SK-N-SH (cell line): Measurements from ENCODE around the gene GJB2. TPM values are rescaled to one million over a fixed set of nuclear protein-coding genes. Genes with fewer than 3 reads are reported as not detected.

Experiments used
- CTCF ChIA-PET: fragments of 300-600, 350-600 bp; formaldehyde crosslinking; extraction: SDS; loops from one replicate; lab custom pipeline; 2021; lab: Yijun Ruan, JAX
- POLR2A ChIA-PET: fragments of 350-600 bp; sonication (Branson Sonifier 250); formaldehyde crosslinking; extraction: SDS; loops from one replicate; lab custom pipeline; 2020; ENCODE audit warnings: antibody characterized with exemption, inconsistent platforms; lab: Yijun Ruan, JAX
- DNase-seq: peaks from one replicate; pipeline ENCODE4 v3.0.0; 2012
- H2AFZ ChIP-seq: fragments of 200-600 bp; sonication (generic); 2 replicates; pipeline ENCODE4 v1.8.1; 2016; ENCODE audit warnings: antibody characterized with exemption, mild to moderate bottlenecking, low read depth
- H3F3A ChIP-seq: fragments of 200-600 bp; sonication (generic); replicated peaks from 2 replicates; pipeline ENCODE3; 2016; ENCODE audit warnings: antibody characterized with exemption, mild to moderate bottlenecking; ENCODE audit not compliant: insufficient read depth
- H3K27ac ChIP-seq, 2 experiments: fragments of 200-500 bp in 1 of 2; fragments of 200-600 bp in 1 of 2; sonication (Bioruptor generic) in 1 of 2; sonication (generic), shearing (Covaris generic) in 1 of 2; 2 replicates each; pipeline versions ENCODE4 v1.5.1 to v1.6.1; 2014 to 2016; ENCODE audit warnings: low read depth in 2 of 2, inconsistent platforms in 1 of 2, low read length in 1 of 2, mild to moderate bottlenecking in 1 of 2, mixed read lengths in 1 of 2
- H3K27me3 ChIP-seq: fragments of 200-600 bp; sonication (generic), shearing (Covaris generic); 2 replicates; pipeline ENCODE4 v1.6.1; 2016; ENCODE audit warnings: mixed run types; ENCODE audit not compliant: insufficient read depth
- H3K36me3 ChIP-seq, 2 experiments: fragments of 200-500 bp in 1 of 2; fragments of 200-600 bp in 1 of 2; sonication (Bioruptor generic) in 1 of 2; sonication (generic) in 1 of 2; replicated peaks in 1 of 2; 2 replicates each; pipeline versions ENCODE3 to v1.5.1; 2014 to 2016; ENCODE audit warnings: low read length in 1 of 2, mild to moderate bottlenecking in 1 of 2; ENCODE audit not compliant: insufficient read depth in 2 of 2, control insufficient read depth in 1 of 2
- H3K4me1 ChIP-seq, 2 experiments: fragments of 200-500 bp in 1 of 2; fragments of 200-600 bp in 1 of 2; sonication (Bioruptor generic) in 1 of 2; sonication (generic), shearing (Covaris generic) in 1 of 2; 2 replicates each; pipeline versions ENCODE4 v1.5.1 to v1.6.1; 2014 to 2016; ENCODE audit warnings: low read depth in 1 of 2, low read length in 1 of 2, mixed run types in 1 of 2; ENCODE audit not compliant: insufficient read depth in 2 of 2, control insufficient read depth in 1 of 2
- H3K4me2 ChIP-seq: fragments of 200-600 bp; sonication (generic), shearing (Covaris generic); 2 replicates; pipeline ENCODE4 v1.6.1; 2017; ENCODE audit warnings: mixed run types
- H3K4me3 ChIP-seq, 2 experiments: fragments of 200-500 bp in 1 of 2; fragments of 200-600 bp in 1 of 2; sonication (Bioruptor generic) in 1 of 2; sonication (generic), shearing (Covaris generic) in 1 of 2; 2 replicates each; pipeline versions ENCODE4 v1.5.1 to v1.8.1; 2014 to 2016; ENCODE audit warnings: low read depth in 2 of 2, inconsistent platforms in 1 of 2, low read length in 1 of 2, mild to moderate bottlenecking in 1 of 2, mixed read lengths in 1 of 2, moderate library complexity in 1 of 2
- H3K79me2 ChIP-seq: fragments of 200-600 bp; sonication (generic); 2 replicates; pipeline ENCODE4 v1.8.1; 2017; ENCODE audit warnings: mild to moderate bottlenecking; ENCODE audit not compliant: insufficient read depth
- H3K9ac ChIP-seq: fragments of 200-600 bp; sonication (generic); 2 replicates; pipeline ENCODE4 v1.6.1; 2017; ENCODE audit warnings: mixed run types
- H3K9me2 ChIP-seq: fragments of 200-600 bp; sonication (generic); 2 replicates; pipeline ENCODE4 v1.6.1; 2017; ENCODE audit warnings: mixed run types
- H3K9me3 ChIP-seq: fragments of 200-600 bp; sonication (generic); 2 replicates; pipeline ENCODE4 v1.6.1; 2017; ENCODE audit warnings: mixed run types, mild to moderate bottlenecking, moderate library complexity
- H4K20me1 ChIP-seq: fragments of 200-600 bp; sonication (generic); 2 replicates; pipeline ENCODE4 v1.6.1; 2017; ENCODE audit warnings: mild to moderate bottlenecking, mixed run types; ENCODE audit not compliant: insufficient read depth
- EZH2phosphoT487 ChIP-seq: fragments of 200-600 bp; sonication (generic); IDR thresholded peaks from 2 replicates; pipeline ENCODE4 v1.6.1; 2017; ENCODE audit warnings: low read depth, mixed run types, mild to moderate bottlenecking, antibody characterized with exemption, moderate library complexity, borderline replicate concordance
- FOXM1 ChIP-seq: IDR thresholded peaks from 2 replicates; pipeline ENCODE4 v1.4.0; 2012; ENCODE audit warnings: low read depth, mild to moderate bottlenecking
- MEF2A ChIP-seq: IDR thresholded peaks from 2 replicates; pipeline ENCODE4 v1.4.0; 2012; ENCODE audit warnings: low read depth, borderline replicate concordance
- POLR2AphosphoS5 ChIP-seq: IDR thresholded peaks from 2 replicates; pipeline ENCODE4 v1.6.1; 2012; ENCODE audit warnings: low read depth, low read length
- RXRA ChIP-seq: IDR thresholded peaks from 2 replicates; pipeline ENCODE4 v1.4.0; 2012; ENCODE audit warnings: low read depth, mild to moderate bottlenecking, borderline replicate concordance
- TCF12 ChIP-seq: IDR thresholded peaks from 2 replicates; pipeline ENCODE4 v1.4.0; 2012
- TEAD4 ChIP-seq: IDR thresholded peaks from 2 replicates; pipeline ENCODE4 v1.4.0; 2012; ENCODE audit warnings: mild to moderate bottlenecking, borderline replicate concordance; ENCODE audit not compliant: insufficient read depth
- WGBS: methylation state at CpG from one replicate; pipeline ENCODE4 v1.1.6; 2017; ENCODE audit warnings: low lambda C conversion rate; 5-methylcytosine and 5-hydroxymethylcytosine counted together
- polyA plus RNA-seq, 3 experiments: library from polyadenylated mRNA; depleted of rRNA; stranded (reverse); fragments of >200 nt; gene quantifications; 2 replicates each; pipeline ENCODE4 v1.2.3, GENCODE V29; 2012
- TF ChIP-seq, protein P1 (sequence below): IDR thresholded peaks from 2 replicates; pipeline ENCODE4 v1.4.0; 2012; ENCODE audit warnings: low read depth, borderline replicate concordance
- TF ChIP-seq, protein P2 (sequence below): fragments of 200-600 bp; sonication (generic); IDR thresholded peaks from 2 replicates; pipeline ENCODE4 v1.6.1; 2017; ENCODE audit warnings: antibody characterized with exemption, mild to moderate bottlenecking, moderate library complexity
- TF ChIP-seq, protein P3 (sequence below): fragments of 150-350 bp; IDR thresholded peaks from 2 replicates; pipeline ENCODE4 v1.6.1; 2016; ENCODE audit warnings: mild to moderate bottlenecking, low read depth, low read length

GJB2 gene
- polyA plus RNA-seq, 1 of the 3 experiments (the other 2 are of a cell fraction), result not detected

DNA sequence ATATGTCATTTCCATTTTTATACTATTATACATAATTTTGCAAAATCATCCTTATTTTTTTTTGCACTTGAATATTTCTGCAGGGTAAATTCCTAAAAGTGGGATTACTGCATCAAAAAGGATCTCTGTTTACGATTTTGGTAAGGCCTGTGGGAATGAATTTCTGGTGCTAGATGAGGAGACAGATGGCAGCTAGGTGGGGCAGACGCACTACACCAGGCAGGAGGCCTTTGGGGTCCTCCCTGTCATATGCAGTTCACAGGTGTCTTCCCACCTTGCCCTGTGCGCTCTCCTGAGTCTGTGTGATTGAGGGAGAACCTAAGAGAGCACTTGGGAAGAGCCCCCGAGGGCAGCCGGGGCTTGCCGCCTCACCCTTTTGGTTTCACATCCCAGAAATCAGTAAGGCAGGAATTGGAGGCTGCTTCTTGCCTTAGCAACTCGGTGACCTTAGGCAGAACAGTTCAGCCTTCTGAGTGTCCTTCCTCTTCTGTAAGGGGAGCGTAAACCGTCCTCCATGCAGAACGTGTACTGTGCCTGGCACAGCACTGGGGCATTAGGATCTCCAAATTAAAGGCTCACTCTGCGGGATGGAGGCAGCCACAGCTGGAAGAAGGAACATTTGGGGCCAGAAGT is 13.4 kb upstream of the GJB2 start (continued):
- TF ChIP-seq, protein P1, sequence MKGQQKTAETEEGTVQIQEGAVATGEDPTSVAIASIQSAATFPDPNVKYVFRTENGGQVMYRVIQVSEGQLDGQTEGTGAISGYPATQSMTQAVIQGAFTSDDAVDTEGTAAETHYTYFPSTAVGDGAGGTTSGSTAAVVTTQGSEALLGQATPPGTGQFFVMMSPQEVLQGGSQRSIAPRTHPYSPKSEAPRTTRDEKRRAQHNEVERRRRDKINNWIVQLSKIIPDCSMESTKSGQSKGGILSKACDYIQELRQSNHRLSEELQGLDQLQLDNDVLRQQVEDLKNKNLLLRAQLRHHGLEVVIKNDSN, result no peak
- TF ChIP-seq, protein P2, sequence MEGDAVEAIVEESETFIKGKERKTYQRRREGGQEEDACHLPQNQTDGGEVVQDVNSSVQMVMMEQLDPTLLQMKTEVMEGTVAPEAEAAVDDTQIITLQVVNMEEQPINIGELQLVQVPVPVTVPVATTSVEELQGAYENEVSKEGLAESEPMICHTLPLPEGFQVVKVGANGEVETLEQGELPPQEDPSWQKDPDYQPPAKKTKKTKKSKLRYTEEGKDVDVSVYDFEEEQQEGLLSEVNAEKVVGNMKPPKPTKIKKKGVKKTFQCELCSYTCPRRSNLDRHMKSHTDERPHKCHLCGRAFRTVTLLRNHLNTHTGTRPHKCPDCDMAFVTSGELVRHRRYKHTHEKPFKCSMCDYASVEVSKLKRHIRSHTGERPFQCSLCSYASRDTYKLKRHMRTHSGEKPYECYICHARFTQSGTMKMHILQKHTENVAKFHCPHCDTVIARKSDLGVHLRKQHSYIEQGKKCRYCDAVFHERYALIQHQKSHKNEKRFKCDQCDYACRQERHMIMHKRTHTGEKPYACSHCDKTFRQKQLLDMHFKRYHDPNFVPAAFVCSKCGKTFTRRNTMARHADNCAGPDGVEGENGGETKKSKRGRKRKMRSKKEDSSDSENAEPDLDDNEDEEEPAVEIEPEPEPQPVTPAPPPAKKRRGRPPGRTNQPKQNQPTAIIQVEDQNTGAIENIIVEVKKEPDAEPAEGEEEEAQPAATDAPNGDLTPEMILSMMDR, result no peak
- TF ChIP-seq POLR2AphosphoS5, result no peak
- TF ChIP-seq RXRA, result no peak

DNA sequence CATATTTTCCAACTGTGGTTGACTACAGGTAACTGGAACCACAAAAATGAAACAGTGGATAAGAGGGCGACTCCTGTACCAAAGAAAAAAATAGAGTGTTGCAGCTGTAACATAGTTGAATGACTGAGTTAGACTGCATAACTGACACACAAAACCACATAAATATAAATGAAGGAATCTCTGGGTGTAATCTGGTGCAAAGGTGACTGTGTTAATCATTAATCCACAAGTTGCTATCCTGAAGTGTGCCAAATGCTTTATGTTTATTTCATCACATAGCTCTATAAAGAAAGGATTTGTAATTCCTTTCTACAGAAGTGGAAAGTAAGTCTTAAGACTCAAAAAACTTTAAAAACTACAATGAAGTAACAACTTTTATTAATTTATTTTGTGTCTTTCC is 6.0 kb upstream of the GJB2 start:
- Histone ChIP-seq H3K9ac (no peak overlapping the region), H3K36me3 (no peaks in the 10 kb centered on the region), H3K4me2 (no peak overlapping the region), H3K4me3 (no peak overlapping the region), H3K4me1 (0 out of 4 replicates have a peak, but pooled peaks cover 0 to 4% of the 10 kb centered on the region in 2 experiments)
- WGBS, result 10% methylated on average over 1 of the region's 1 CpG
- POLR2A ChIA-PET, result no interaction called here
- TF ChIP-seq MEF2A, result no peak
- TF ChIP-seq, protein P3, sequence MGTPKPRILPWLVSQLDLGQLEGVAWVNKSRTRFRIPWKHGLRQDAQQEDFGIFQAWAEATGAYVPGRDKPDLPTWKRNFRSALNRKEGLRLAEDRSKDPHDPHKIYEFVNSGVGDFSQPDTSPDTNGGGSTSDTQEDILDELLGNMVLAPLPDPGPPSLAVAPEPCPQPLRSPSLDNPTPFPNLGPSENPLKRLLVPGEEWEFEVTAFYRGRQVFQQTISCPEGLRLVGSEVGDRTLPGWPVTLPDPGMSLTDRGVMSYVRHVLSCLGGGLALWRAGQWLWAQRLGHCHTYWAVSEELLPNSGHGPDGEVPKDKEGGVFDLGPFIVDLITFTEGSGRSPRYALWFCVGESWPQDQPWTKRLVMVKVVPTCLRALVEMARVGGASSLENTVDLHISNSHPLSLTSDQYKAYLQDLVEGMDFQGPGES, result no peak
- TF ChIP-seq, protein P1, result no peak
- no peak for TF ChIP-seq TEAD4
- no peak for TF ChIP-seq EZH2phosphoT487
- no peak for TF ChIP-seq FOXM1
- no peak for TF ChIP-seq TCF12
- TF ChIP-seq, all 33 proteins: peak for 0
- Histone ChIP-seq H3K9me2 (no peaks in the 10 kb centered on the region), H3K27ac (no peak overlapping the region), H3F3A (no peaks in the 10 kb centered on the region), H3K27me3 (peaks cover 53% of the 10 kb centered on the region), H3K79me2 (no peaks in the 10 kb centered on the region), H3K9me3 (peaks cover 7% of the 10 kb centered on the region; the same call in 1 of the 2 replicates), H2AFZ (no peak overlapping the region), H4K20me1 (0 out of 2 replicates have a peak, but pooled peaks cover 2% of the 10 kb centered on the region)
- CTCF ChIA-PET, result interaction anchor here (5.6 kb wide), 1 partner anchor 15 kb away, joined by 89 read pairs; no protein-coding TSS in a partner anchor
- DNase-seq, result no peak
